ENCODE data around the gene PPP2R3A.
A peak's percentile ranks its signal among the peaks of the same experiment; 100 is the strongest.
"Not testable (repeated sequence)": the region's sequence is repeated elsewhere in the genome, so short reads cannot be mapped to it uniquely, and the experiment has no call there.

PPP2R3A gene

DNA sequence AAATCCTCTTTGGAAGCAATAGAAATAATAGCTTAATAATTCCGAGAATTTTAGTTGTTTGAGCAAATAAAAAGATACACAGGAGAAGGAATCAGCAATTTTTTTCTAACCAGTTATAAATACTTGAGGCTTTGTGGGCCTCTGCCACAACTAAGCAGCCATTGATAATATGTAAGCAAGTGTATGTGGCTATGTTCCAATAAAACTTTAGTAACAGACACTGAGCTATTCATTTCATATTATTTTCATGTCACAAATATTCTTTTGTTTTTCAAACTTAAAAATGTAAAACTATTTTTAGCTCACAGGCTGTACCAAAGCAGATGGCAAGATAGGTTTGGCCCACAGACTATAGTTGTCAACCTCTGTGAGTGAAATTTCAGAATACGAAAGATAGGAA, 145.0 kb downstream of the PPP2R3A start:
- DNase-seq = no peak

DNA sequence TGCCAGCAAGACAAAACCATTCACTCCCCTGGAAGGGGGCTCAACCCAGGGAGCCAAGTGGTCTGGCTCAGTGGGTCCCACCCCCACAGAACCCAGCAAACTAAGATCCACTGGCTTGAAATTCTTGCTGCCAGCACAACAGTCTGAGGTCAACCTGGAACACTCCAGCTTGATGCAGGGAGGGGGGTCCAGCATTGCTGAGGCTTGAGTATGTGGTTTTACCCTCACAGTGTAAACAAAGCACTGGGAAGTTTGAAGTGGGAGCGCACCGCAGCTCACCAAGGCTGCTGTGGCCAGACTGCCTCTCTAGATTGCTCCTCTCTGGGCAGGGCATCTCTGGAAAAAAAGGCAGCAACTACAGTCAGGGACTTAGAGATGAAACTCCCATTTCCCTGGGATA, 148.9 kb downstream of the PPP2R3A start:
- DNase-seq = peak in 1 of 2 experiments; percentile 38

DNA sequence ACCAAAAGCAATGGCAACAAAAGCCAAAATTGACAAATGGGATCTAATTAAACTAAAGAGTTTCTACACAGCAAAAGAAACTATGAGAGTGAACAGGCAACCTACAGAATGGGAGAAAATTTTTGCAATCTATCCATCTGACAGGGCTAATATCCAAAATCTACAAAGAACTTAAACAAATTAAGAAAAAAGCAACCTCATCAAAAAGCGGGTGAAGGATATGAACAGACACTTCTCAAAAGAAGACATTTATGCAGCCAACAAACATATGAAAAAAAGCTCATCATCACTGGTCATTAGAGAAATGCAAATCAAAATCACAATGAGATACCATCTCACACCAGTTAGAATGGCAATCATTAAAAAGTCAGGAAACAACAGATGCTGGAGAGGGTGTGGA, 153.8 kb downstream of the PPP2R3A start:
- not testable (repeated sequence) for DNase-seq

DNA sequence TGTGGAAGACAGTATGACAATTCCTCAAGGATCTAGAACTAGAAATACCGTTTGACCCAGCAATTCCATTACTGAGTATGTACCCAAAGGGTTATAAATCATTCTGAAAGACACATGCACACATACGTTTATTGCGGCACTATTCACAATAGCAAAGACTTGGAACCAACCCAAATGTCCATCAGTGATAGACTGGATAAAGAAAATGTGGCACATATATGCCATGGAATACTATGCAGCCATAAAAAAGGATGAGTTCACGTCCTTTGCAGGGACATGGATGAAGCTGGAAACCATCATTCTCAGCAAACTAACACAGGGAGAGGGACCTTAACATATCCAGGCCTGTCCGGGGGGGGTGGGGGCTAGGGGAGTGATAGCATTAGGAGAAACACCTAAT, 154.3 kb downstream of the PPP2R3A start:
- not testable (repeated sequence) for DNase-seq

DNA sequence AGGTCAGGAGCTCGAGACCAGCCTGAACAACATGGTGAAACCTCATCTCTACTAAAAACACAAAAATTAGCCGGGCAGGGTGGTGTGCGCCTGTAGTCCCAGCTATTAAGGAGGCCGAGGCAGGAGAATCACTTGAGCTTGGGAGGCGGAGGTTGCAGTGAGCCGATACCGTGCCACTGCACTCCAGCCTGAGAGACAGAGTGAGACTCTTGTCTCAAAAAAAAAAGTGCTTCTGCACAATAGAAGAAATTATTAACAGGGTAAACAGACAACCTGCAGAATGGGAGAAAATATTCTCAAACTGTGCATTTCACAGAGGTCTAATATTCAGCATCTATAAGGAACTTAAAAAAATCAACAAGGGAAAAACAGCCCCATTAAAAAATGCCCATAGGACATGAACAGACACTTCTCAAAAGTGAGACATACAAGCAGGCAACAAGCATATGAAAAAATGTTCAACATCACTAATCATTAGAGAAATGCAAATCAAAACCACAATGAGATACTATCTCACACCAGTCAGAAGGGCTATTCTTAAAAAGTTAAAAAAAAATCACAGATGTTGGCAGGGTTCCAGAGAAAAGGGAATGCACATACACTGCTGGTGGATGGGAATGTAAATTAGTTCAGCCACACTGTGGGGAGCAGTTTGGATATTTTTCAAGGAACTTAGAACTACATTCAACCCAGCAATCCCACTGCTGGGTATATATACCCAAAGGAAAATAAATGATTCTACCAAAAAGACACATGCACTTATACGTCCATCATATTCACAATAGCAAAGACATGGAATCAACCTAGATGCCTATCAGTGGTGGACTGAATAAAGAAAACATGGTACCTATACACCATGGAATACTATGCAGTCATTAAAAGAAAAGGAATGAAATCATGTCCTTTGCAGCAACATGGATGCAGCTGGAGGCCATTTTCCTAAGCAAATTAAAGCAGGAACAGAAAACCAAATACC, 155.1 kb downstream of the PPP2R3A start:
- no peak for DNase-seq

DNA sequence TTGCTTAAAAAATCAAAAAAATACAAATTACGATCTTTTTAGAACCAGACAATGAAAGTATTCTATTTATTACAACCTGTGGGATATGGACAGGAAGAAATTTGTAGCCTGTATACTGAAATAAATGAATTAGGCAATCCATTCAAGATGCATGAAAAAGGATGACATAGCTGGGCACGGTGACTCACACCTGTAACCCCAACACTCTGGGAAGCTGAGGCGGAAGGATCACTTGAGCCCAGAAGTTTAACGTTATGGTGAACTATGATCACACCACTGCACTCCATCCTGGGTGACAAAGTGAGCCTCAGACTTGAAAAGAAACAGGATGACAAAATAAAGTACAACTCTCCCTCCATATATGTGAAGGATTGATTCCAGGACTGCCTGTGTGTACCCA, 156.5 kb downstream of the PPP2R3A start:
- no peak for DNase-seq

DNA sequence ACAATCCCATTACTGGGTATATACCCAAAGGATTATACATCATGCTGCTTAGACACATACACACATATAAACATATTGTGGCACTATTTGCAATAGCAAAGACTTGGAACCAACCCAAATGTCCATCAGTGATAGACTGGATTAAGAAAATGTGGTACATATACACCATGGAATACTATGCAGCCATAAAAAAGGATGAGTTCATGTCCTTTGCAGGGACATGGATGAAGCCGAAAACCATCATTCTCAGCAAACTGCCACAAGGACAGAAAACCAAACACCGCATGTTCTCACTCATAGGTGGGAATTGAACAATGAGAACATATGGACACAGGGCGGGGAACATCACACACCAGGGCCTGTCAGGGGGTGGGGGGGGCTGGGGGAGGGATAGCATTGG, 166.1 kb downstream of the PPP2R3A start:
- not testable (repeated sequence) for DNase-seq

DNA sequence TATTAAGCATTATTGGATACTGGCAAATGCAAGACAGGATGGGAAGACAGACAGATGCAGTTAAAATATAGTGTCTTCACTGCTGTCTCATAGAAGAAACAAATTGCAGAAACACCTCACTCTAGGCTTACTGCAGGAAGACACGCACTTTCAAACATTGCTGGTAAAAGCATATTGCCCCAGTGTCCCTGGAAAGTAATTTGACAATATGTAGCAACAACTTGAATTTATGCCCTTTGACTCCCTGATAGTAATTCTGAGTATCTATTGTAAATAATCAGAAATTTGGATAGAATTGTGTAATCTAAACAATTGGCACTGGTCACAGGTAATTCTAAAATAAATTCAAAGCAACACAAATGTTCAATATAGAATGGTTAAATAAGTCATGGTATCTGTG, 168.6 kb downstream of the PPP2R3A start:
- no peak for DNase-seq

DNA sequence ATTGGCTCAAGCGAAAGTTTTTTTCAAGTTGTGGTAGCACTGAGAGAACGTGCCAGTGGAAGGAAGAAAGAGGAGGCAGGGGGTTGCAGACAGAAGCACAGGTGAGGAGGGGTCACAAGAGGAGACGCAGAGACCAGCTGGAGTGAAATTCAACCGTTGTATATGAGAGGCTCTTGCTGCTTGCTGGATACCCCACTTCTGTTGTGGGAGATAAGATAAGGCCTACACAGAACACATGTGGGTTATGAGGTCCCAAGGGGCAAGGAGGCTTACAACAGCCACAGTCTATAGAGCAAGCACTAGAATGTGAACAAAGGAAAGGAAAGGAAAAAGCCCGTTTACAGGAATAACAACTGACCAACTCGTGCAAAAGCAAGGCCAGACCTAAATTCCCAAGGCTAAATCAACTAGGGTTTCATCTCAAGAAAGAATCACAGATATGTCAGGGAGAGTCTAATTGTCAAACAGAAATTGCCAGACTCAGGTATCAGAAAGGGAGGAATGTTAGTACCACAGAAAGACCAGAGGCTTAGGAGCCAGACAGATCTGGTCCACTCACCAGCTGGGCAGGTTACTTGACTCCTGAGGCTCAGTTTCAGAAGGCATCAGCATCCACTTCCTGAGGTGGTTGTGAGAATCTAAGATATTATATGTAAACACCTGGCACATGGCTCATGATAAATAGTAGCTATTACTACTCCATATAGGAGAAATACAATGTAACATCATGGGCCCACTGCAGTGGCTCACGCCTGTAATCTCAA, 169.7 kb downstream of the PPP2R3A start:
- DNase-seq = peak in 1 of 2 experiments; percentile 31

DNA sequence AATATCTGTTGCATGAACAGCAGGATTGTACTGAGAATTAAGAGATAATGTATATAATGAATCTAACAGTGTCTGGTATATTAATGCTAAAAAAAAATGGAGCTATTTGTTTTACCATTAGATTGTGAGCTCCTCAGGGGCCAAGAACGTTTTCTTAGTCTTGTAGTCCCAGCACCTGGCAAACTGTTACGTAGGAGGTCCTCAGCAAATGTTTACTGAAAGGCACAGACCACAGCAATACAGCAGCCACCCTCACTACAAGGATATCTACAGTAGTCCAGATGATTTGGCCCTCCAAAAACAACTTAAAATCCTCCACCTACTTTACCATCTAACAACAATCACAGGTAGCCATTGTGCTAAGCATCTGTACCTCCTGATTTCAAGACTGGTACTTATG, 170.9 kb downstream of the PPP2R3A start:
- no peak for DNase-seq

DNA sequence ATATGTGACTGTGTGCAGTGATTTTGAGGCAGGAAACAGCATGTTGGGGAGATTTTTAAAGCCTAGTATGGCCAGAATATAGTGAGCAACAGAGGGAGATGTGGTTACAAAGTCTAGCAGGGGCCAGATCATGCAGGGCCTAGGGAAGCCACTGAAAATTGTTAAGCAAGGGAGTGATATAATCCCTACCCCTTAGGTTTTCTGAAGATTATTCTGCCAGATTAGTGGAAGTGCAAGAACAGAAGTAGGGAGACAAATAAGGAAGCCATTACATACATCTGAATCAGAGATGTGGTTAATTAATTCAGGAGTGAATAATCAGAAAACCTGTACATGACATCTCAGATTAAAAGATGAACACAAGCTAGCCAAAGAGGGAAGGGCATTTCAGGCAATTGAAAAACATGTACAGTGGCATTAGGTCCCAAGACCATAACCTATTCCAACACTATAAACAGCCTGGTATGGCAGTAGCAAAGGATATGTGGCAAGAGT, 175.8 kb downstream of the PPP2R3A start:
- no peak for DNase-seq

DNA sequence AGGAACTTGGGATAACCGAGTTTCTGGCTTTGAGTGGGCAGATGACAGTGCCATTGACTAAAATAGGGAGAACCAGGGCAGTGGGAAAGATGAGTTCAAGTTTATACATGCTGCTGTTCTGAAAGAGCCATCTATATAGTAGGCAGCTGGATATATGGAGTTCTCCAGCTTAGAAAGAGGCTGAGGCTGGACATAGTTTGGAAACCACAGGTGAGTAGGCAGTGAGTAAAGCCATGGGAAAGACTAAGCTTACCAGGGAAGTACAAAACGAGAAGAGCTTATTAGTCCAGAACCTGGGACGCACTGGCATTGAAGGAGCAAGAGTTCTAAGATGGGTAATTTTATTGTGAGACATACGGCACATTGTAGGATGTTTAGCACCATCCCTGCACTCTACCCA, 176.4 kb downstream of the PPP2R3A start:
- no peak for DNase-seq

DNA sequence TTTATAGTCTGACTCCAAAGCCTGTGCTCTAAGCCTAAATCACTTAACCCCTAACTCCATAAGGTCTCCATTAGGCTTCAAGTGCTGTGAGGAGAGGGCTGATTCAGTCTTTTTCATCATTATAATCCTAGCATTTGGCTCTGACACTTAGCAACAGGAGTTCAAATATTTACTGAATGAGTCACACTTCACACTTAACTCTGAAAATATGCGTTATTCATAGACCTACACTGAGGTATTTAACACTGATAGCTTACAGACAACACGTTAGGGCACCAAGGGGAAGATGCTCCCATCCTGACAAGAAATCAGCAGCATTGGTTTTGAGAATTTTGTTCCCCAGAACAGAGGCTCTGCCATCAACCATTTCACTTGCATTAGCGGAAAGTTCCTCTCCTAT, 177.1 kb downstream of the PPP2R3A start:
- no peak for DNase-seq

DNA sequence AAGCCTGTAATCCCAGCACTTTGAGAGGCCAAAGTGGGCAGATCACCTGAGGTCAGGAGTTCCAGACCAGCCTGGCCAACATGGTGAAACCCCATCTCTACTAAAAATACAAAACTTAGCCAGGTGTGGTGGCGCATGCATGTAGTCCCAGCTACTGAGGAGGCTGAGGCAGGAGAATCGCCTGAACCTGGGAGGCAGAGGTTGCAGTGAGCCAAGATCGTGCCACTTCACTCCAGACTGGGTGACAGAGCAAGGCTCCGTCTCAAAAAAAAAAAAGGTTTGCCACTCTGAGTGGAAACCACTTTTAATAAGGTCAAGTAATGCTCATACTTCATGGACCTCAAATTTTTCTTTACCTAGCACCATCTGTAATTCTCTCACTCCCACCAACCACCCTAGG, 178.9 kb downstream of the PPP2R3A start:
- DNase-seq = not testable (repeated sequence)

DNA sequence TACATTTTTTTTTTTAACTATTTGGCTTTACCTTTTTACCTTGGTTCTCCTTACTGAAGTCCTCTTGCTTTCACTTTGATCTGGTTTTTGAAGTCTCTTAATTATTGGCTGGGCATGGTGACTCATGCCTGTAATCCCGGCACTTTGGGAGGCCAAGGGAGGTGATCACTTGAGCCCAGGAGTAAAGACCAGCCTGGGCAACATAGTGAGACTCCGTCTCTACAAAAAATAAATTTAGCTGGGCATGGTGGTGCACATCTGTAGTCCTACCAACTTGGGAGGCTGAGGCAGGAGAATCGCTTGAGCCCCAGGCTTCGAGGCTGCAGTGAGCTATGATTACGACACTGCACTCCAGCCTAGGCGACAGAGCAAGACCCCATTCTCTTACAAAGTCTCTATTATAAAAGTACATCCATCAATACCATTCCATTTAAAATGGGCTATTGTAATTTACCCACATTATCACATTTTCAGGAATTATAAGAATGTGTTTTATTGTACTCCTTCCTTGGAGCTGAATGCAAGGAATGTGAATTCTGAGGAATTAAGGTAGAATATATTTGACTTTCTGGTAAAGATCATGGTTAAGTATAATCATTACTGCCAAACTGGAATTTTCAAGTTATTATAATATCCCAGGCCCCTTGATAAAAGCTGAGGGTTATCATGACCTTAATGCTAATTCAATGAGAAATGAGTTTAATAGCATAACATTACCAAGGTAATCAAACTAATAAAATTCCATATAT, 181.6 kb downstream of the PPP2R3A start:
- DNase-seq = no peak

DNA sequence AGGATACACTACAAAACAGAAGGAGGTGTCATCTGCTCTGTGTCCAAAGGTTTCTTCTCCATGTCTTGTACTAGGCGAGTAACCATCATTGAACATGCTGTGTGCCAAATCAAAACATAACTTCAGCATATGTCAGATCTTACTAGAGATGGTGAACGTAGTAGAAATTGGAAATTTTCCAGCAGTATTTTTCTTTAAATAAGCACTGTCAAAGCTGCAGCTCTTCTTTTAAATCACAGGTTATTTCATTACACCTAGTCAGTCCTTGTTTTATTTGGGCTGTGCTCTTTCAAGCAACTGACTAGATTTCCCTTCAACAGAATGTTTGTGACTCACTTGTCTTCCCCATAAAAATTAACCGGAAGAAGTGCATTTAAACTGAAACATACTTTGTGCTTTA, 184.1 kb downstream of the PPP2R3A start:
- DNase-seq = no peak

DNA sequence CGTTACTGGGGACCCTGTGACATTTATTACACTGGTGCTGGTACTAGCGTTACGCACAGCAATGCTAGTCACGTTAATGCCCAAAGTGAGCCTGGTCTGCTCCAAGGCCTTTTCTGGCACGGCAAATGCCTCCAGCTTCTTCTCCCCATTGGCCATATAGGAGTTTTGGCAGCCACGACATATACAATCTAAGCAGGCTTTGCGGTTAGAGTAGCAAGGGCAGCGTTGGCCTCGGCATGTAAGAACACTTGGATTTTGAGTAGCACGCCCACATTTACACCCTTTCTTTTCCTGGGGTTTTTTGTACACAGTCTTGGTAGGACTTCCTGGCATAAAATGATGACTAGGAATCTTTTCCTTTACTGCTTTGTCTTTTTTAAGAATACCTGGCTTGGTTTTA, 185.7 kb downstream of the PPP2R3A start:
- no peak for DNase-seq

DNA sequence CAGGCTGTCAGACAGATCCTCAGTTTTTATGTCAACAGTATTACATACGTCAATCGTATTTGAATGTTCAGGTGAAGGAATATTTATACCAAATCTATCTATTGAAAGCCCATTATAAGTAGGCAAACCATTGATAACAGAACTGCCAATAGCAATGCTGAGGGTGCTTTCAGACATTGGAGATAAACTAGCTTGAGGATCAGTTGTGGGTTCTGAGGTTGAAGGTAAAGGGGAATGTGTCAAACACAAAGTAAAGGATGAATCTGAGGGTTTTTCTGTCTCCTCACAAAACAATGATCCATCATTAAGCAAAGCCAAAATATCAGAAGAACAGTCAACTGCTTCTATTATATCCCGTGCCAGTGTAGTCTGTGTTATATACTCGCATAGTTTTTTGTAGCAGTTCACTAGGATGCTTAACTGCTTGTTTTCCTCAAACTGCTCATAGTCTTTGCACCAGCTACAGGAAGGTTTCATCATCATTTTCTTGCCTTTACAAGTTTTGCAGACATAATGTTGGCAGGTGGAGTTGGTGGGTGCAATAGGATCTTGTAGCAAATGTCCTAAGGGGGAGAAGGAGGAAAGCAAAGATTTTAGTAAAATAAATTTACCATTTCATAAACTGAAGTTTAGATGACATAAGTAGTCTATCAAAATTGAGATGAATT, 186.8 kb downstream of the PPP2R3A start:
- no peak for DNase-seq

DNA sequence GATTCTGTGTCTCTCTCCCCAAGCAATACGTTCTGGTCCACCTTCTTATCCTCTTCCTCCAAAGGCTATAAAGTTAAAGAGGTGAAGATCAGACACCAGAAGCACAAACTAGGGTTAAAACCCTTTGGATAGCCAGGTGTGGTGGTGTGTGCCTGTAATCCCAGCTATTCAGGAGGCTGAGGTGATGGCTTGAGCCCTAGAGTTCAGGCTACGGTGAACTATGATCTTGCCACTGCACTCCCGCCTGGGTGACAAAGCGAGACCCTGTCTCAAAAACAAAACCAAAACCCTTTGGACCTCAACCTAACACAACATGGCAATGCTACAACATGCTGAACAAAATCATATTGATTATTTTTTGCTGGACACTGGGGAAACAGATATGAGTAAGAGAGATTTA, 187.4 kb downstream of the PPP2R3A start:
- no peak for DNase-seq

DNA sequence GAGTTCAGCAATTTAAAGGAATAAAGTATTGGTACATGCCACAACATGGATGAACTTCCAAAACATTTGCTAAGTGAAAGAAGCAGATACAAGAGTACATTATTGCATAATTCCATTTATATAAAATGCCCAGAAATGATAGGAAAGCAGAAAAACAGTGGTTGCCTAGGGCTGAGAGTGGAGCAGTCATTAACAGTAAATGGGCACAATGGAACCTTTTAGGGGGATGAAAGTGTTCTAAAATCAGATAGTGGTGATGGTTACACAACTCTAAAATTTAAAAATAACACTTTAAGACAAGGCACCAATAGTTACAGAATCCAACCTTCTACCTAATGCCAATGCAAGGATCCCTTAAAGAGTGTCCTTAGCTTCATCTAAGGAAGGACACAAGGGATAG, 196.0 kb downstream of the PPP2R3A start:
- DNase-seq = no peak

DNA sequence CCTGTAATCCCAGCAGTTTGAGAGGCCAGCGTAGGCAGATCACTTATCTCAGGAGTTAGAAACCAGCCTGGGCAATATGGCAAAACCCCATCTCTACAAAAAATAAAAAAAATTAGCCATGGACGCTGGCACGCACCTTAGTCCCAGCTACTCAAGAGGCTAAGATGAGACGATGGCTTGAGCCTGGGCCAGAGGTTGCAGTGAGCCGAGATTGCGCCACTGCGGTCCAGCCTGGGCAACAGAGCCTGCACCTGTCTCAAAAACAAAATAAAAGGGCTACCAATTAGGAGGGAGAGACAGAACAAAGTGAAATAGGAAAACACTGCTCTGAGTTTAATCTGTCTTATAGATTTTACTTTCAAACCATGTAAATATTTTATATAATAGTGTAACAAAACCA, 196.8 kb downstream of the PPP2R3A start:
- DNase-seq = no peak

DNA sequence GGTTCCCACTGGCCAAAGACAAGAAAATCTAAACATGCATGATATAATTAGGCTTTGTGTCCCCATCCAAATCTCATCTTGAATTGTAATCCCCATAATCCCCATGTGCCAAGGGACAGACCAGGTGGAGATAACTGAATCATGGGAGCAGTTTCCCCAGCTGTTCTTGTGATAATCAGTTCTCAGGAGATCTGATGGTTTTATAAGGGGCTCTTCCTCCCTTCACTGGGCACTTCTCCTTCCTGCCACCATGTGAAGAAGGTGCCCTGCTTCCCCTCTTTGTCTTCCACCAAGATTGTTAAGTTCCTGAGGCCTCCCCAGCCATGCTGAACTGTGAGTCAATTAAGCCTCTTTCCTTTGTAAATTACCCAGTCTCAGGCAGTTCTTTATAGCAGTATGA, 198.1 kb downstream of the PPP2R3A start:
- DNase-seq = not testable (repeated sequence)

DNA sequence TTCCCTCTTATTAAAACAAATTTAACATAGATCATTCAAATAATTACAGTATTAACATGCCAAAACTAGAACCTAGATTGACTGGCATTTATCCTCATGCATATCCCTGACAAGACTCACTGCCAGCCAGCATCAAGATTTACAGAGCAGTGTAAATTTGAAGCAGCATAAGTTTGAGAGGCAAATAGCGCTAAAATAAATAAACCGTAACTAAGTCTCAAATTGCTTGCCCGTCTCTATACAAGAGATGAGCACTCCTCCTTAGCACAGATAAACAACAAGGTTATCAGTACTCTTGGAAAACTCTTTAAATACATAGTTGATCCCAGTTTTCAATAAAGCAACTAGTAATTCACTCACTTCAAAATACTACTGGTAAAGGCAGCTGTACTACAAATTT, 201.0 kb downstream of the PPP2R3A start:
- no peak for DNase-seq

All from NCI-H187 (cell line).